ENCODE data around the gene PHIP. TPM values are rescaled to one million over a fixed set of nuclear protein-coding genes. Genes with fewer than 3 reads are reported as not detected.

PHIP gene
- total and polyA plus RNA-seq, 12 donors, result 3.1 to 17.9 (median 16.1) TPM

Other genes starting within 250 kb of the PHIP start
- gene IRAK1BP1, start 210.7 kb downstream of the PHIP start, total RNA-seq, result 1 to 10 TPM; 2.0 to 6.9 (median 3.2) TPM
- 1 to 10 TPM; 1.1 to 5.4 TPM for gene IRAK1BP1, start 210.7 kb downstream of the PHIP start, polyA plus RNA-seq
- 100 to 1,000 TPM; 105 to 180 (median 137) TPM for gene HMGN3, start 156.4 kb upstream of the PHIP start, total RNA-seq
- 100 to 1,000 TPM in 1 of 2 donors, 10 to 100 TPM in 1; 81.6 to 205 TPM for gene HMGN3, start 156.4 kb upstream of the PHIP start, polyA plus RNA-seq